ENCODE data around the gene VPS8. TPM values are rescaled to one million over a fixed set of nuclear protein-coding genes. Genes with fewer than 3 reads are reported as not detected.

The VPS8 gene
- total RNA-seq, 1 donor from 2014 or later: 94.5 TPM

GRCh38 chr3:184970186-184970585, 158.2 kb downstream of the VPS8 start:
- H3K4me1 Mint-ChIP-seq (ENCODE audit: low read depth, unreplicated experiment): peaks cover 5% of the 10 kb centered on the region
- no peak overlapping the region for H3K27ac Mint-ChIP-seq (ENCODE audit: unreplicated experiment)
- no peaks in the 10 kb centered on the region for H3K27me3 Mint-ChIP-seq (ENCODE audit: unreplicated experiment)
- peaks cover 16% of the 10 kb centered on the region for H3K36me3 Mint-ChIP-seq (ENCODE audit: unreplicated experiment)
- no peak for TF ChIP-seq CTCF (IDR thresholded peaks at IDR 0.05; ENCODE audit: partially characterized antibody, unreplicated experiment)
- no peaks in the 10 kb centered on the region for H3K9me3 Mint-ChIP-seq (ENCODE audit: unreplicated experiment)
- DNase-seq: no peak
- H3K4me3 Mint-ChIP-seq (ENCODE audit: unreplicated experiment): no peak overlapping the region

DNA sequence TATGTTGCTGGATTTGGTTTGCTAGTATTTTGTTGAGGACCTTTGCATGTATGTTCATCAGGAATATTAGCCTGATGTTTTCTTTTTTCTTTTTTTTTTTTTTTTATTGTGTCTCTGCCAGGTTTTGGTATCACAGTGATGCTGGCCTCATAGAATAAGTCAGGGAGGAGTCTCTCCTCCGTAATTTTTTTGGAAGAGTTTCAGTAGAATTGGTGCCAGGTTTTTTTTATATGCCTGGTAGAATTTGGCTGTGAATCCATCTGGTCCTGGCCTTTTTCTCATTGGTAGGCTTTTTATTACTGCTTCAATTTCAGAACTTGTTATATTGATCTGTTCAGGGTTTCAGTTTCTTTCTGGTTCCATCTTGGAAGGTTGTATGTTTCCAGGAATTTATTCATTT, 165.8 kb downstream of the VPS8 start:
- no peaks in the 10 kb centered on the region for H3K9me3 Mint-ChIP-seq (ENCODE audit: unreplicated experiment)
- H3K27ac Mint-ChIP-seq (ENCODE audit: unreplicated experiment): no peak overlapping the region
- no peak overlapping the region for H3K4me3 Mint-ChIP-seq (ENCODE audit: unreplicated experiment)
- peaks cover 2% of the 10 kb centered on the region for H3K27me3 Mint-ChIP-seq (ENCODE audit: unreplicated experiment)
- H3K36me3 Mint-ChIP-seq (ENCODE audit: unreplicated experiment): peaks cover 25% of the 10 kb centered on the region
- no peak for TF ChIP-seq CTCF (IDR thresholded peaks at IDR 0.05; ENCODE audit: partially characterized antibody, unreplicated experiment)
- DNase-seq: no peak
- peaks cover 7% of the 10 kb centered on the region for H3K4me1 Mint-ChIP-seq (ENCODE audit: low read depth, unreplicated experiment)

DNA sequence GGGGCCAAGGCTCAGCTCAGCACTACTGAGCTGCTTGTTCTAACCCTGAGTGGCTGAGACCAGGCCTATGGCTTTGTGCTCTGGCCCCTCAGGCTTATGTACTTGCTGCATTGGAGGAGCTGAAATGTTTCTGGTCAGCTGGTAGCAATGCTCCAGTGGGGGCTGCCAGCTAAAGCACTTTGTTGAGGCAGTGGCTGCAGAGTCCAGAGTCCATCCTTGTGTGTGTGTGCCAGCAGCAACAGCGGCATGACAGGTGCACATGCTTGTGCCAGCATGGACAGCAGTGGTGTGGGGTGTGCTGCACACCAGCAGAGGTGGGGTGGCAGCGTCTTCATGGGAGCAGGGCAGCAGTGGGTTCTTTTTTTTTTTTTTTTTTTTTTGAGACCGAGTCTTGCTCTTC, 169.1 kb downstream of the VPS8 start:
- no peak for DNase-seq
- Mint-ChIP-seq H3K27ac (ENCODE audit: unreplicated experiment) (no peak overlapping the region), H3K27me3 (ENCODE audit: unreplicated experiment) (peaks cover 2% of the 10 kb centered on the region), H3K9me3 (ENCODE audit: unreplicated experiment) (no peaks in the 10 kb centered on the region), H3K36me3 (ENCODE audit: unreplicated experiment) (peaks cover 11% of the 10 kb centered on the region), H3K4me1 (ENCODE audit: low read depth, unreplicated experiment) (peaks cover 7% of the 10 kb centered on the region), H3K4me3 (ENCODE audit: unreplicated experiment) (no peak overlapping the region)
- no peak for TF ChIP-seq CTCF (IDR thresholded peaks at IDR 0.05; ENCODE audit: partially characterized antibody, unreplicated experiment)

DNA sequence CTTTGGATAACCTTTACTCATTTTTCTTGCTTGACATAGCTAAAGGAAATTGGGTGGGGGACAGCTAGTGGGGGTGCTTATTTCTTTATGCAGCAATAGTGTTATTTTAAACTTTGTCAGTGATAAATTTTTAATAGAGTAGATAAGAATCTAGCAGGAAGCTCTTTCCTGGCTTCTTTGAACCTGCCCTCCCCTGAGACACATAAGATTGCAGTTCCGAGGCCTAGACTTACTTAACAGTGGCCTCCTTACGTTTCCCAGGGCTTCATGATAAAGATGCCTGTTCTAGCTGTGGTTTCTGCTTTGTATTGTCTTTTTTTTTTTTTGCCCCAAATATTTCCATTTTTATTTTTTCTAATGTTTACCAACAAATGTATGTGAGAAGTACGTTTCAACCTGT, 170.1 kb downstream of the VPS8 start:
- Mint-ChIP-seq H3K4me3 (ENCODE audit: unreplicated experiment) (no peak overlapping the region), H3K36me3 (ENCODE audit: unreplicated experiment) (peaks cover 11% of the 10 kb centered on the region), H3K27me3 (ENCODE audit: unreplicated experiment) (peaks cover 2% of the 10 kb centered on the region), H3K4me1 (ENCODE audit: low read depth, unreplicated experiment) (peaks cover 7% of the 10 kb centered on the region), H3K27ac (ENCODE audit: unreplicated experiment) (no peak overlapping the region), H3K9me3 (ENCODE audit: unreplicated experiment) (no peaks in the 10 kb centered on the region)
- DNase-seq: no peak
- TF ChIP-seq CTCF (IDR thresholded peaks at IDR 0.05; ENCODE audit: partially characterized antibody, unreplicated experiment): no peak

GRCh38 chr3:184985586-184985985, 173.6 kb downstream of the VPS8 start:
- TF ChIP-seq CTCF (IDR thresholded peaks at IDR 0.05; ENCODE audit: partially characterized antibody, unreplicated experiment): no peak
- Mint-ChIP-seq H3K9me3 (ENCODE audit: unreplicated experiment) (no peaks in the 10 kb centered on the region), H3K36me3 (ENCODE audit: unreplicated experiment) (peaks cover 4% of the 10 kb centered on the region), H3K4me3 (ENCODE audit: unreplicated experiment) (no peak overlapping the region), H3K4me1 (ENCODE audit: low read depth, unreplicated experiment) (peaks cover 7% of the 10 kb centered on the region), H3K27me3 (ENCODE audit: unreplicated experiment) (no peaks in the 10 kb centered on the region), H3K27ac (ENCODE audit: unreplicated experiment) (no peak overlapping the region)
- no peak for DNase-seq

Measured in glutamatergic neuron (in vitro differentiated cells).